ENCODE measurements around the gene TRIM31.
A peak's percentile ranks its signal among the peaks of the same experiment; 100 is the strongest.

The TRIM31 gene

GRCh38 chr6:30092852-30093543 is 19.9 kb downstream of the TRIM31 start:
- no peak overlapping the region for H3K27ac ChIP-seq
- CTCF ChIA-PET: interaction anchor here (0.7 kb wide), 1 partner anchor 1457 kb away, joined by 3 read pairs; no protein-coding TSS in a partner anchor
- POLR2A ChIA-PET (ENCODE audit: low non-redundant PET): no interaction called here
- no peak for TF ChIP-seq CTCF (conservative IDR thresholded peaks at IDR 0.05; ENCODE audit: low read depth)
- no peak for DNase-seq (ENCODE audit: low spot score)

- TF ChIP-seq CTCF (conservative IDR thresholded peaks at IDR 0.05; ENCODE audit: low read depth): no peak
- DNase-seq (ENCODE audit: low spot score): peak; percentile 78
- POLR2A ChIA-PET (ENCODE audit: low non-redundant PET): no interaction called here
- CTCF ChIA-PET: interaction anchor here (0.6 to 1.0 kb wide), 2 partner anchors 39 to 78 kb away, joined by 3 to 6 read pairs; no protein-coding TSS in a partner anchor
- H3K27ac ChIP-seq: peak overlapping the region; percentile 44
Measured at GRCh38 chr6:30091577-30092381, 21.1 kb downstream of the TRIM31 start.

GRCh38 chr6:30087876-30088275 is 25.0 kb downstream of the TRIM31 start:
- POLR2A ChIA-PET (ENCODE audit: low non-redundant PET): interaction anchor here (0.7 kb wide), 1 partner anchor 21 kb away, joined by 3 read pairs; the partner anchor contains the start of gene PPP1R11
- TF ChIP-seq CTCF (conservative IDR thresholded peaks at IDR 0.05; ENCODE audit: low read depth): no peak
- CTCF ChIA-PET: no interaction called here
- DNase-seq (ENCODE audit: low spot score): no peak
- H3K27ac ChIP-seq: no peak overlapping the region

GRCh38 chr6:30077218-30077617 is 35.7 kb downstream of the TRIM31 start:
- ChIA-PET CTCF (interaction anchor here (2.2 kb wide), 1 partner anchor 54 kb away, joined by 8 read pairs; no protein-coding TSS in a partner anchor), POLR2A (ENCODE audit: low non-redundant PET) (no interaction called here)
- no peak for TF ChIP-seq CTCF (conservative IDR thresholded peaks at IDR 0.05; ENCODE audit: low read depth)
- H3K27ac ChIP-seq: no peak overlapping the region
- no peak for DNase-seq (ENCODE audit: low spot score)

- DNase-seq (ENCODE audit: low spot score): peak; percentile 89
Measured at GRCh38 chr6:30075790-30076732, 36.8 kb downstream of the TRIM31 start.

More at GRCh38 chr6:30075790-30076732, 36.8 kb downstream of the TRIM31 start:
- H3K27ac ChIP-seq: peak overlapping the region; percentile 87
- TF ChIP-seq CTCF (conservative IDR thresholded peaks at IDR 0.05; ENCODE audit: low read depth): peak; percentile 73
- ChIA-PET CTCF (interaction anchor here (0.6 to 2.2 kb wide), 4 partner anchors 24 to 55 kb away, joined by 3 to 8 read pairs (median 4); no protein-coding TSS in a partner anchor), POLR2A (ENCODE audit: low non-redundant PET) (no interaction called here)

Data from RWPE1 (cell line).